ENCODE measurements around the gene RTL1.

DNA sequence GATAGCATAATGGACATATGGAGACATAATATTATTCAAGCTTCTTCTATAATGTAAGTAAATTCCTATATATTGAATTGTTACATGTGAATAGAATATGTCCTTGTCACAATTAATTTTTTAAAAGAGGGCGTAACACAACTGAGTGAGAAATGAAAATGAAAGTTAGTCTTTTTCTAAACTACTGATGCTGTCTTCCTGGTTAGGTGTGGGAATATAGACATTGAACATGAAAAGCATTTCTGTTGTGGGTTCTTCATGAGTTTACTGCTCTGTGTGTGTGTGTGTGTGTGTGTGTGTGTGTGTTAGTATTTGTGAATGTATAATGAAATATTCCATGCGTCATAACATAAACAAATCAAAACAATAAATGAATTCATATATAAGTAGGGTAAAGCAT is 40.5 kb upstream of the RTL1 start:
- no peak for TF ChIP-seq NFIC (IDR thresholded peaks at IDR 0.05; ENCODE audit: borderline replicate concordance)
- TF ChIP-seq, protein P1, sequence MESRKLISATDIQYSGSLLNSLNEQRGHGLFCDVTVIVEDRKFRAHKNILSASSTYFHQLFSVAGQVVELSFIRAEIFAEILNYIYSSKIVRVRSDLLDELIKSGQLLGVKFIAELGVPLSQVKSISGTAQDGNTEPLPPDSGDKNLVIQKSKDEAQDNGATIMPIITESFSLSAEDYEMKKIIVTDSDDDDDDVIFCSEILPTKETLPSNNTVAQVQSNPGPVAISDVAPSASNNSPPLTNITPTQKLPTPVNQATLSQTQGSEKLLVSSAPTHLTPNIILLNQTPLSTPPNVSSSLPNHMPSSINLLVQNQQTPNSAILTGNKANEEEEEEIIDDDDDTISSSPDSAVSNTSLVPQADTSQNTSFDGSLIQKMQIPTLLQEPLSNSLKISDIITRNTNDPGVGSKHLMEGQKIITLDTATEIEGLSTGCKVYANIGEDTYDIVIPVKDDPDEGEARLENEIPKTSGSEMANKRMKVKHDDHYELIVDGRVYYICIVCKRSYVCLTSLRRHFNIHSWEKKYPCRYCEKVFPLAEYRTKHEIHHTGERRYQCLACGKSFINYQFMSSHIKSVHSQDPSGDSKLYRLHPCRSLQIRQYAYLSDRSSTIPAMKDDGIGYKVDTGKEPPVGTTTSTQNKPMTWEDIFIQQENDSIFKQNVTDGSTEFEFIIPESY (IDR thresholded peaks at IDR 0.05; ENCODE audit: borderline replicate concordance, low read depth), result no peak
- TF ChIP-seq, protein P2, sequence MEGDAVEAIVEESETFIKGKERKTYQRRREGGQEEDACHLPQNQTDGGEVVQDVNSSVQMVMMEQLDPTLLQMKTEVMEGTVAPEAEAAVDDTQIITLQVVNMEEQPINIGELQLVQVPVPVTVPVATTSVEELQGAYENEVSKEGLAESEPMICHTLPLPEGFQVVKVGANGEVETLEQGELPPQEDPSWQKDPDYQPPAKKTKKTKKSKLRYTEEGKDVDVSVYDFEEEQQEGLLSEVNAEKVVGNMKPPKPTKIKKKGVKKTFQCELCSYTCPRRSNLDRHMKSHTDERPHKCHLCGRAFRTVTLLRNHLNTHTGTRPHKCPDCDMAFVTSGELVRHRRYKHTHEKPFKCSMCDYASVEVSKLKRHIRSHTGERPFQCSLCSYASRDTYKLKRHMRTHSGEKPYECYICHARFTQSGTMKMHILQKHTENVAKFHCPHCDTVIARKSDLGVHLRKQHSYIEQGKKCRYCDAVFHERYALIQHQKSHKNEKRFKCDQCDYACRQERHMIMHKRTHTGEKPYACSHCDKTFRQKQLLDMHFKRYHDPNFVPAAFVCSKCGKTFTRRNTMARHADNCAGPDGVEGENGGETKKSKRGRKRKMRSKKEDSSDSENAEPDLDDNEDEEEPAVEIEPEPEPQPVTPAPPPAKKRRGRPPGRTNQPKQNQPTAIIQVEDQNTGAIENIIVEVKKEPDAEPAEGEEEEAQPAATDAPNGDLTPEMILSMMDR (IDR thresholded peaks at IDR 0.05), result no peak
- TF ChIP-seq GABPA (IDR thresholded peaks at IDR 0.05; ENCODE audit: low read depth), result no peak
- TF ChIP-seq SMC3 (IDR thresholded peaks at IDR 0.05; ENCODE audit: low read depth, low read length), result no peak
- TF ChIP-seq MXI1 (IDR thresholded peaks at IDR 0.05; ENCODE audit: low read depth, low read length), result no peak
- no peak for TF ChIP-seq FOXM1 (IDR thresholded peaks at IDR 0.05; ENCODE audit: low read depth)
- TF ChIP-seq, protein P3, sequence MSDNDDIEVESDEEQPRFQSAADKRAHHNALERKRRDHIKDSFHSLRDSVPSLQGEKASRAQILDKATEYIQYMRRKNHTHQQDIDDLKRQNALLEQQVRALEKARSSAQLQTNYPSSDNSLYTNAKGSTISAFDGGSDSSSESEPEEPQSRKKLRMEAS (IDR thresholded peaks at IDR 0.05; ENCODE audit: low read depth), result no peak
- no peak for TF ChIP-seq CHD2 (IDR thresholded peaks at IDR 0.05; ENCODE audit: low read length, partially characterized antibody)
- TF ChIP-seq, protein P4, sequence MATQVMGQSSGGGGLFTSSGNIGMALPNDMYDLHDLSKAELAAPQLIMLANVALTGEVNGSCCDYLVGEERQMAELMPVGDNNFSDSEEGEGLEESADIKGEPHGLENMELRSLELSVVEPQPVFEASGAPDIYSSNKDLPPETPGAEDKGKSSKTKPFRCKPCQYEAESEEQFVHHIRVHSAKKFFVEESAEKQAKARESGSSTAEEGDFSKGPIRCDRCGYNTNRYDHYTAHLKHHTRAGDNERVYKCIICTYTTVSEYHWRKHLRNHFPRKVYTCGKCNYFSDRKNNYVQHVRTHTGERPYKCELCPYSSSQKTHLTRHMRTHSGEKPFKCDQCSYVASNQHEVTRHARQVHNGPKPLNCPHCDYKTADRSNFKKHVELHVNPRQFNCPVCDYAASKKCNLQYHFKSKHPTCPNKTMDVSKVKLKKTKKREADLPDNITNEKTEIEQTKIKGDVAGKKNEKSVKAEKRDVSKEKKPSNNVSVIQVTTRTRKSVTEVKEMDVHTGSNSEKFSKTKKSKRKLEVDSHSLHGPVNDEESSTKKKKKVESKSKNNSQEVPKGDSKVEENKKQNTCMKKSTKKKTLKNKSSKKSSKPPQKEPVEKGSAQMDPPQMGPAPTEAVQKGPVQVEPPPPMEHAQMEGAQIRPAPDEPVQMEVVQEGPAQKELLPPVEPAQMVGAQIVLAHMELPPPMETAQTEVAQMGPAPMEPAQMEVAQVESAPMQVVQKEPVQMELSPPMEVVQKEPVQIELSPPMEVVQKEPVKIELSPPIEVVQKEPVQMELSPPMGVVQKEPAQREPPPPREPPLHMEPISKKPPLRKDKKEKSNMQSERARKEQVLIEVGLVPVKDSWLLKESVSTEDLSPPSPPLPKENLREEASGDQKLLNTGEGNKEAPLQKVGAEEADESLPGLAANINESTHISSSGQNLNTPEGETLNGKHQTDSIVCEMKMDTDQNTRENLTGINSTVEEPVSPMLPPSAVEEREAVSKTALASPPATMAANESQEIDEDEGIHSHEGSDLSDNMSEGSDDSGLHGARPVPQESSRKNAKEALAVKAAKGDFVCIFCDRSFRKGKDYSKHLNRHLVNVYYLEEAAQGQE (IDR thresholded peaks at IDR 0.05; ENCODE audit: low read depth, low read length), result no peak
- TF ChIP-seq POLR2AphosphoS5 (IDR thresholded peaks at IDR 0.05; ENCODE audit: low read depth, low read length), result no peak
